Measurements from ENCODE around the gene TRAF3.

TRAF3 gene

GRCh38 chr14:102777711-102778337, 575 bp downstream of the TRAF3 start:
- in situ Hi-C loops (cut with MboI; ENCODE audit: low sequenced_read_pairs) = no loop called here

GRCh38 chr14:102778338-102779083, 1.3 kb downstream of the TRAF3 start:
- in situ Hi-C loops (cut with MboI; ENCODE audit: low sequenced_read_pairs) = no loop called here

- in situ Hi-C loops (cut with MboI; ENCODE audit: low sequenced_read_pairs) = no loop called here
Measured at GRCh38 chr14:102779084-102779462, 1.8 kb downstream of the TRAF3 start.

- in situ Hi-C loops (cut with MboI; ENCODE audit: low sequenced_read_pairs) = no loop called here
Measured at GRCh38 chr14:102779574-102780315, 2.5 kb downstream of the TRAF3 start.

GRCh38 chr14:102781063-102781462, 3.8 kb downstream of the TRAF3 start:
- in situ Hi-C loops (cut with MboI; ENCODE audit: low sequenced_read_pairs) = no loop called here

GRCh38 chr14:102782974-102783373, 5.7 kb downstream of the TRAF3 start:
- in situ Hi-C loops (cut with MboI; ENCODE audit: low sequenced_read_pairs) = no loop called here

- in situ Hi-C loops (cut with MboI; ENCODE audit: low sequenced_read_pairs) = no loop called here
Measured at GRCh38 chr14:102784892-102785594, 7.8 kb downstream of the TRAF3 start.

- in situ Hi-C loops (cut with MboI; ENCODE audit: low sequenced_read_pairs) = no loop called here
Measured at GRCh38 chr14:102785595-102785963, 8.3 kb downstream of the TRAF3 start.

GRCh38 chr14:102786768-102787167, 9.5 kb downstream of the TRAF3 start:
- in situ Hi-C loops (cut with MboI; ENCODE audit: low sequenced_read_pairs) = no loop called here

GRCh38 chr14:102789349-102789748, 12.1 kb downstream of the TRAF3 start:
- in situ Hi-C loops (cut with MboI; ENCODE audit: low sequenced_read_pairs) = no loop called here

GRCh38 chr14:102793531-102794328, 16.5 kb downstream of the TRAF3 start:
- in situ Hi-C loops (cut with MboI; ENCODE audit: low sequenced_read_pairs) = no loop called here

- in situ Hi-C loops (cut with MboI; ENCODE audit: low sequenced_read_pairs) = no loop called here
Measured at GRCh38 chr14:102795060-102795925, 18.0 kb downstream of the TRAF3 start.

GRCh38 chr14:102796661-102797190, 19.5 kb downstream of the TRAF3 start:
- in situ Hi-C loops (cut with MboI; ENCODE audit: low sequenced_read_pairs) = no loop called here

- in situ Hi-C loops (cut with MboI; ENCODE audit: low sequenced_read_pairs) = no loop called here
Measured at GRCh38 chr14:102798926-102799325, 21.7 kb downstream of the TRAF3 start.

GRCh38 chr14:102799684-102800562, 22.7 kb downstream of the TRAF3 start:
- in situ Hi-C loops (cut with MboI; ENCODE audit: low sequenced_read_pairs) = no loop called here

- in situ Hi-C loops (cut with MboI; ENCODE audit: low sequenced_read_pairs) = no loop called here
Measured at GRCh38 chr14:102802834-102803523, 25.7 kb downstream of the TRAF3 start.

GRCh38 chr14:102804858-102805257, 27.6 kb downstream of the TRAF3 start:
- in situ Hi-C loops (cut with MboI; ENCODE audit: low sequenced_read_pairs) = no loop called here

- in situ Hi-C loops (cut with MboI; ENCODE audit: low sequenced_read_pairs) = no loop called here
Measured at GRCh38 chr14:102805371-102805891, 28.2 kb downstream of the TRAF3 start.

All from HL-60/S4 (cell line).